Motor neuron (in vitro differentiated cells): ENCODE measurements around the gene ASB10. TPM values are rescaled to one million over a fixed set of nuclear protein-coding genes. Genes with fewer than 3 reads are reported as not detected.

ENCODE experiments used
- ATAC-seq, 8 experiments: fragments of 200-7000 bp; cut with Tn5 transposase; replicated peaks in 6 of 8; 2 replicates each; pipeline ENCODE4 v1.8.0; 2021; ENCODE audit warnings: mild to moderate bottlenecking in 8 of 8, moderate library complexity in 8 of 8
- H3K27ac ChIP-seq, 2 donors: fragments of 250-450 bp; sonication (Bioruptor Pico); 2 replicates each; pipeline ENCODE4 v1.9.0; 2021; ENCODE audit warnings: antibody characterized with exemption in 2 of 2, mild to moderate bottlenecking in 2 of 2, moderate library complexity in 1 of 2
- H3K4me1 ChIP-seq, 2 donors: fragments of 250-450 bp; sonication (Bioruptor Pico); replicated peaks in 1 of 2; 2 replicates each; pipeline ENCODE4 v1.6.1; 2021; ENCODE audit warnings: antibody characterized with exemption in 2 of 2, mild to moderate bottlenecking in 2 of 2, moderate library complexity in 1 of 2
- H3K4me3 ChIP-seq, 5 donors: fragments of 250-450 bp; sonication (Bioruptor Pico); 2 replicates each; pipeline ENCODE4 v1.9.0; 2021; ENCODE audit warnings: antibody characterized with exemption in 5 of 5, mild to moderate bottlenecking in 5 of 5, moderate library complexity in 4 of 5
- WGBS, 10 experiments: fragments of 450-650 bp; shearing (Covaris generic); methylation state at CpG; one replicate each; pipeline ENCODE4 v1.0.0; 2022; 5-methylcytosine and 5-hydroxymethylcytosine counted together
- in situ Hi-C, 9 experiments: fragments of 400-800 bp; cut with MboI; loops; one replicate each; pipeline ENCODE4 v1.15.0; 2021; ENCODE audit warnings: low sequenced_read_pairs in 9 of 9, low pct_unique_long_range_greater_than_20kb in 2 of 9; ENCODE audit not compliant: unreplicated experiment in 9 of 9
- total RNA-seq, 8 experiments: library from RNA; unstranded; fragments of 300-600 nt; gene quantifications; 2 replicates each; pipeline versions ENCODE4 v1.2.3 to v1.2.4, GENCODE V29; 2022

The ASB10 gene
- total RNA-seq, 8 experiments from 2014 or later: 0.33 to 0.56 TPM; not detected in 6

DNA sequence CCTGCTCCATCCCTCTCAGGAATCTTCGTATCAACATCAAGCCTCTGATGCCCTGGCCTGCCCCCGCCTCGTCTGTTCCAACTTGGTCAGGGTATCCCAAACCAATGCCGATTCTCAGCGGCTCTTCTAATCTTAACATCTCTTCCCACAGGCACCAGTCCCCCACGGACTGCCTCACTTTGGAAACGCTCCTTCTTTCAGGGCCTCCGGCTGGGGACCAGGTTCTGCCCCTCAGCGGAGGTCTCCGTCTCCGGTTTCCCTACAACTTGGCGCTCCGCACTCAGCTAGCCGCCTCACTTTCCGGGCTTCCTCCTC is 39.5 kb upstream of the ASB10 start:
- ATAC-seq: peak in 3 of 8 experiments; percentile 3 to 18 (median 10)
- Histone ChIP-seq H3K4me3 (peak overlapping the region; percentile 40 to 52 (median 49)), H3K4me1 (peaks cover 6 to 15% of the 10 kb centered on the region in 2 donors), H3K27ac (peak overlapping the region; percentile 11 to 12)
- 0 to 8% (median 0%) methylated on average over 2 to 8 of the region's 15 CpGs; no CpG with 5 or more reads in 2 of the 10 experiments for WGBS, 10 experiments
- in situ Hi-C loops: no loop called here

DNA sequence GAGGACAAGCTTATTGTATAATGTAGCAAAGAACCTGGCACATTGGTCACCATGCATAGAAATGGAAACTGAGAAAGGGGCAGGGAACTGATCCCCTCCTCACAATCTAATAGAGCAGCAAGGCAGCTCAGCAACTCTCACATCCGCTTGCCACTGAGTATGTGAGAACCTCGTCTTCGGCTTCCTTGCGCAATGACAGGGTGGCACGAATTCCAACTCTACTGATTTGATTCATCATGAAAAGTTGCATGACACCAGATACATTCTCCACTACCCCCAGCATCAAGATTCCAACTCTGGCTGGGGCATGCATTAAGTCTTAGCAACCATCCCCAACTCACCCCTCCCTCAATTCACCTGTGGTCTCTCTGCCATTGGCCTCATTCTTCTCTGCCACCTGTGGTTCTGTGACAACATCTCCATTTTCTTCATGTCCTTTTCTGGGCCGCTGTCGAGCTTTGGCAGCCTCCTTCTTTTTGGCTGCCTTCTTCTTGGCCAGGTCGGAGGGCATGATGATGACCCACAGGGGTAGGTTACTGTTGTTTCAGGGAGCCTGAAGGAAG is 39.0 kb upstream of the ASB10 start:
- Histone ChIP-seq H3K4me1 (peaks cover 5 to 14% of the 10 kb centered on the region in 2 donors), H3K27ac (no peak overlapping the region), H3K4me3 (peak overlapping the region; percentile 40 to 52 (median 49))
- in situ Hi-C loops: no loop called here
- 0 to 75% (median 36%) methylated on average over 1 to 6 of the region's 8 CpGs; no CpG with 5 or more reads in 1 of the 10 experiments for WGBS, 10 experiments
- no peak for ATAC-seq

DNA sequence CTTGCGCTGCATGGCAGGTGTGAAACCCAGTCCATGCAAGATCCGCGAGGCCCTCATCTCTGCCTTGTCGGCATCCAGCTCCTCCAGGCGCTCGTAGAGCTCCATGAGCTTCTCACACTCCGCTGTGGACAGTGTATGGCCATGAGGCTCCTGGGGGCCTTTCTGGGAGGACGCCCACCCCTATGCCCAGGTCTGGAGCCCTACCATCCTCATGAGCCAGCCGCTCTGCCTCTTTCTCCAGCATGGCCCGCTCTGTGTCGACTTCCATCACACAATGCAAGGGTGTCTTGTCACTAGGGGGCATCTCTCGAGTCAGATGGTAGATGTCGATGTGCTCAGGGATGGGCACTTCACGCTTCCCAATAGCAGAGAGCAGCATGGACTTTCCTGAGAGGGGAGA is 36.7 kb upstream of the ASB10 start:
- in situ Hi-C loops: no loop called here
- no peak overlapping the region for H3K4me3 ChIP-seq
- H3K27ac ChIP-seq: no peak overlapping the region
- H3K4me1 ChIP-seq: peaks cover 5 to 14% of the 10 kb centered on the region in 2 donors
- WGBS, 10 experiments: 85 to 100% (median 92%) methylated on average over 1 to 8 of the region's 14 CpGs; no CpG with 5 or more reads in 2 of the 10 experiments
- no peak for ATAC-seq

DNA sequence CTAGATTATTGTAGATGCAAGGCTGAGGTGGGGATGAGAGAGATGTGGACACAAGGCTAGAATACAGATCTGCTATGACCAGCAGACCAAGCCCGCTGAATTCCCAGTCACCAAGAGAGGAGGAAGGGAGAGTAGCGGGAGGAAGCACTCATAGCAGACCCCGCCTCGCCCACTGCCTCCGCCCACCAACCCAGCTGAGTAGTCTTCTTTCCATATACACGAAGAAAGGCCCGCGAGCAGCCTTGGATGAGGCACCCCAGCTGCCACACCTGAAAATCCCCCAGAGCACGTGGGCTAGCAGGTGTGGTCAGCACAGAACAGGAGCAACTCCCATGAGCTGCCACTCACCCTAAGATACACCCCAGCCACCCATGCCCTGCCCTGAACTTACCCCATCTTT is 31.1 kb upstream of the ASB10 start:
- Histone ChIP-seq H3K27ac (no peak overlapping the region), H3K4me3 (no peak overlapping the region), H3K4me1 (no peaks in the 10 kb centered on the region)
- in situ Hi-C loops: no loop called here
- 93 to 100% (median 98%) methylated on average over 3 to 8 of the region's 9 CpGs; no CpG with 5 or more reads in 7 of the 10 experiments for WGBS, 10 experiments
- no peak for ATAC-seq

DNA sequence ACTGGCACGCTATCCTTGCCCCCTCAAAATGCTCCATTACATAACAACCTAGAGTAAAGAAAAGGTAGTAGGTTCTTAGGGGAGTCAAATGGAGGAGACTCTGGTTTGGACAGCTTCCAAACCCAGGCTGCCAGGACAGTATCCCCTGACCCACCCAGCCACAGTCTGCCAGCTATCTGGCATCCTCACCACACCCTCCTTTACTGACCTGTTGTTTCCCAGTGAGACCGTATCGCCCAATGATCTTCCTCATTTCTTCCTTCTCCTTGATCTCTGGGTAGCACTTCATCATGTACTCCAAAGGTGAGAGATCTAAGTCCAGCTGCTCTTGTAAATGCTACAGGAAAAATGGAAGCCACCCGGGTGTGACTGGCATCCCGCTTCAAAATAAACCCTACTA is 28.3 kb upstream of the ASB10 start:
- H3K4me3 ChIP-seq: no peak overlapping the region
- no peak overlapping the region for H3K27ac ChIP-seq
- WGBS, 10 experiments: 94 to 100% (median 100%) methylated on average over 1 to 4 of the region's 5 CpGs; no CpG with 5 or more reads in 2 of the 10 experiments
- in situ Hi-C loops: no loop called here
- H3K4me1 ChIP-seq: no peaks in the 10 kb centered on the region
- no peak for ATAC-seq

DNA sequence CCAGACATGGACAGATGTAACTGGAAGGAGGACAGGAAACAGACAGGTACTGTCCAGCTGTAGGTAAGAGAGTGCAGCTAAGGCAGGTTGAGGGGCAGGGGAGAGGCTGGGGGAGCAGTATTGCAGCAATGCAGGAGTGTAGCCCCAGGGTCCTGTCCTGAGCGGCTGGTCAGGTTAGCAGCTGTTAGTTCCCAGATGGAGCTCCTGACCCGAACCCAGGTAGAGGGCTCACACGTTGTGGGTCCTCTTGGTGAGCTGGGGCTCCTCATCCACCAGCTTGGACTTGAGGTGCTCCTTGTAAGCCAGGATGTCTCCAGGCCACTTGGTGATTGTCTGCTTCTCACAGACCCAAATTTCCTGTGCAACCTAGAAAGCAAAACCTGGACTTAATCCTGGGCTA is 26.8 kb upstream of the ASB10 start:
- H3K4me1 ChIP-seq: no peaks in the 10 kb centered on the region
- ATAC-seq: no peak
- in situ Hi-C loops: no loop called here

DNA sequence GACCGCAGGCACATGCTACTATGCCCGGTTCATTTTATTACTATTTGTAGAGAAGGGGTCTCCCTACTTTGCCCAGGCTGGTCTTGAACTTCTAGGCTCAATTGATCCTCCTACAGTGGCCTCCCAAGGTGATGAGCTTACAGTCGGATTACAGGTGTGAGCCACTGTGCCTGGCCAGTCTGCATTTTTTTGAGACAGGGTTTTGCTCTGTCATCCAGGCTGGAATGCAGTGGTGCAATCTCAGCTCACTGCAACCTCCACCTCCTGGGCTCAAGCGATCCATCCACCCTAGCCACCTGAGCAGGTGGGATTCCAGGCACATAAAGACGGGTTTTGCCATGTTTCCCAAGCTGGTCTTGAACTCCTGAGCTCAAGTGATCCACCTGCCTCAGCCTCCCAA is 25.6 kb upstream of the ASB10 start:
- no peak overlapping the region for H3K27ac ChIP-seq
- no peak for ATAC-seq
- H3K4me1 ChIP-seq: no peaks in the 10 kb centered on the region
- H3K4me3 ChIP-seq: no peak overlapping the region
- in situ Hi-C loops: no loop called here
- 60 to 100% (median 96%) methylated on average over 1 to 3 of the region's 5 CpGs; no CpG with 5 or more reads in 4 of the 10 experiments for WGBS, 10 experiments

More for the DNA sequence above, 26.8 kb upstream of the ASB10 start:
- H3K27ac ChIP-seq: no peak overlapping the region
- WGBS, 10 experiments: 80 to 100% (median 82%) methylated on average over 1 to 3 of the region's 3 CpGs; no CpG with 5 or more reads in 5 of the 10 experiments
- no peak overlapping the region for H3K4me3 ChIP-seq

DNA sequence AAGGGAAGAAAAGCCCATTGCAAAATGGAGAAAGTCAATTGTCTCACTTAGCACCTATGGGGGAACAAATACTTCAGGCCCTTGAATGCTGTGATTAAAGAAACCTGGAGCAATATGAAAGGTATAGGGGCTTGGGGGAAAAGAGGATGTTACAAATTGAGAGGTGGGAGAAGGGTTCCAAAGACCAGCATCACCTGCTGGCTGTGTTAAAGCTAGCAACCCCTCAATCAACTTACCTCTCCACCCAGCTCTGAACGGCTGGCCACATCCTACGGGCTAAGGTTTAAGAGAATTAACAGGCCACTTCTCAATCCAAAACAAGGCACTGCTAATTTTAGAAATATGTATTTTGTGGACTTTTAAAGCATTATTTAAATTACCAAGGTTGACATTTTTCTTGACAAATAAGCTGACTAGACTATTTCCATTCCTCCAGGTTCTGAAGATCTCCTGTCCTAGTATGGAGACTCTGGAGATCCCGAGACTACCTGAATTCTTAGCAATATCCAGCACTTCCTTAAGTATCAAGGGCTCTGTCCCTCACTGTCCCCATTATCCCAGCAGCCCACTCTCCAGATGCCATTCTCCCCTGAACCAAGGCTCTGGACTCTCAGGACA is 24.2 kb upstream of the ASB10 start:
- in situ Hi-C loops: no loop called here
- no peak for ATAC-seq
- H3K4me1 ChIP-seq: peaks cover 5% of the 10 kb centered on the region in 2 donors
- WGBS, 10 experiments: 83 to 100% (median 95%) methylated on average over 1 to 3 of the region's 3 CpGs; no CpG with 5 or more reads in 4 of the 10 experiments
- no peak overlapping the region for H3K27ac ChIP-seq
- no peak overlapping the region for H3K4me3 ChIP-seq

DNA sequence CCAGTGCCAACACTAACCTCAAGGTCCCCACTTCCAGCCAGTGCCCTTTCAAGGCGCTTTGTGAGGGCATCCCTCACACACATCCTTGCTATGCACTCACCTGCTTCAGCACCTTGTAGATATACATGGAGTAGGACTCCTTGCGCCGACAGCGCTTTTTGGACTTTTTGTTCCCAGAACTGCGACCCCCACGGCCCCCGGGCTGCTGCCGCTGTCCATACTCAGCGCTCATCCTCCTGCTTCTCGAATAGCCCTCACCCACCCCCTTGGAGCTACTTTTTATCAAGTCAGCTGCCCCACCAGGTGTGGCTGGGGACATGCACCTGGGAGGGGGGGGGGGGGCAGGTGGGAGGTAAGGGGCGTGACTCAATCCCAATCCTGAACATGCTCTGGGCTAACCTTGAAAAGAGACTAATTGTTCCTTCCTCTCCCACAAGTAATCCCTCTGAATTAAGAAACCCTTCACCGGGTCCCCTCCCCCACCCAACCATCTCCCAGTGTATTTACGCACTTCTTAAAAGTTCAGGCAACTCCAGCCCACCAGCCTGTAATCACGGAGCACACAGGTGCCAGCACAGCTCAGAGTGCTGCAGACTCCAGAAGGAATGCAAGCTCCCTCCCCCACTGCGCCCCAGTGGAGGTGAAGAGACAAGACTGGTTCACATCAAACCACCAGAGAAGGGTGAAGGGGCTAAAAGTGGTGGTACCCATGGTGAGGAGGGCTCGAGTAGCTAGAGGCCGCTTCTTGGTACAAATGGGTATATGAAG is 23.2 kb upstream of the ASB10 start, which contains the start of gene H2BK1:
Gene H2BK1 (minus strand): TSS at position 402 of the 768 bp plus-strand sequence. CDS start 170 bp downstream, at position 232.
- ATAC-seq: no peak
- Histone ChIP-seq H3K27ac (no peak within 1 kb of the TSS), H3K4me1 (peaks cover 5% of the 10 kb centered on the region in 2 donors), H3K4me3 (no peak within 1 kb of the TSS)
- in situ Hi-C loops: no loop called here
- 29 to 100% (median 75%) methylated on average over 1 to 5 of the region's 17 CpGs; no CpG with 5 or more reads in 5 of the 10 experiments for WGBS, 10 experiments

DNA sequence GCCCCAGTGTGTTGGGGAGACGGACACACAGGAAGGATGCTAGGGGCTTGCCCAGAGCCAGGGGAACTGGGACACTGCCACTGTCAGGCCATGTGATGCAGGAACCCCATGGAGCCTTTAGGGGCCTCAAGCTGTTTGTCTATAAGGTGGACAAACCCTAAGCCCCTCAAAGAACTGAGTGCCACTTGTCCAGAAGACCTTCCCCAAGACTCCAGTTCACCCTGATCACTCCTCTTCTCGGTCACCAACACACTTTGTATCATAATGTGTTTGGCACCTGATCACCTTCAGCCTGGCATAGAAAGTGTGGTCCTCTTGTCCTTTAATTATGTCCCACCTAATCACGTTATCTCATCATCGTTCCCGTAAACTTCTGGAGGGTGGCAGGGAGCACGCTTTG is 22.5 kb upstream of the ASB10 start:
- in situ Hi-C loops: no loop called here
- H3K4me3 ChIP-seq: no peak overlapping the region
- WGBS, 10 experiments: 0 to 100% (median 82%) methylated on average over 1 to 5 of the region's 6 CpGs; no CpG with 5 or more reads in 2 of the 10 experiments
- ATAC-seq: no peak
- H3K4me1 ChIP-seq: peaks cover 5% of the 10 kb centered on the region in 2 donors
- no peak overlapping the region for H3K27ac ChIP-seq

DNA sequence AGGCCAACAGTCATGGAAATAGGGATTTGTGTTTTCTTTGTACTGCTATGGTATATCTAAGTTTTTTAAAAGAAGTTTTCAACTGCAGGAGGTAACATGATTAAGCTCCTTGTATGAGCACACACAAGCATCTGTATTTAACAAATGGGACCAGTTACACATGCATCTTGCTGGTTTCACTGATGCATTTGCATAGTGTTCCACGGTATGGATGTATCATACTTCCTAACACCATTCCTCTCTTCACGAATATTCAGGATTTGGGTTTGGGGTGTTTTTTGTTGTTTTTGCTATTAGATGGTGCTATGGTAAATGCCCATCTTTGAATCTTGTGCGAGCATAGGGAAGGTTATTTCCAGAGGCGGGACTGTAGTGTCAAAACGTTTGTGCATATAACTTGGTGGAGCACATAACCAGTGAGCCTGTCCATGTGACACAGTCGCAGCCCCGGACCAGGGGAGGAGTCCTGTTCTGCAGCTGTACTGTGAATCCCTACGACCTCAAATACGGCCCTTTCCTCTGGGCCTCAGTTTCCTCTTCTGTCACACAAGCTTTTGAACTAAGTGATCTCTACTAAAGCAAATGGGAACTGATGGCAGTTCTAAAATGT is 21.3 kb upstream of the ASB10 start:
- H3K4me3 ChIP-seq: no peak overlapping the region
- 0 to 85% (median 41%) methylated on average over 1 to 9 of the region's 9 CpGs for WGBS, 10 experiments
- H3K27ac ChIP-seq: no peak overlapping the region
- peak in 3 of 8 experiments; percentile 52 to 89 (median 86) for ATAC-seq
- peaks cover 5% of the 10 kb centered on the region in 2 donors for H3K4me1 ChIP-seq
- in situ Hi-C loops: no loop called here

DNA sequence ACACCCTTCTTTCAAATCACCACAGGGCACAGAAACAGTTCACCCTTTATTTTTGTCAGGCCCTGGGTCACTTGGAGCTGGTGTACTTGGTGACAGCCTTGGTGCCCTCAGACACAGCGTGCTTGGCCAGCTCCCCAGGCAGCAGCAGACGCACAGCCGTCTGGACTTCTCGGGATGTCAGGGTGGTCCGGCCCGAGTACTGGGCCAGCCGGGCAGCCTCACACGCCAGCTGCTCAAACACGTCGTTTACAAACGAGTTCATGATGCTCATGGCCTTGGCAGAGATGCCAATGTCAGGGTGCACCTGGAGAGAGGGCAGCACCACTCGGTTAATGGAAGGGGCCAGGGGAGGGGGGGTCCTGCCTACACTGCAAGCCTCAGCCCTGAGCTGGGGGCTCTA is 20.8 kb upstream of the ASB10 start:
- Histone ChIP-seq H3K4me1 (peaks cover 5% of the 10 kb centered on the region in 2 donors), H3K4me3 (no peak overlapping the region), H3K27ac (no peak overlapping the region)
- no peak for ATAC-seq
- in situ Hi-C loops: no loop called here
- WGBS, 10 experiments: 3 to 88% (median 80%) methylated on average over 1 to 8 of the region's 12 CpGs; no CpG with 5 or more reads in 7 of the 10 experiments

DNA sequence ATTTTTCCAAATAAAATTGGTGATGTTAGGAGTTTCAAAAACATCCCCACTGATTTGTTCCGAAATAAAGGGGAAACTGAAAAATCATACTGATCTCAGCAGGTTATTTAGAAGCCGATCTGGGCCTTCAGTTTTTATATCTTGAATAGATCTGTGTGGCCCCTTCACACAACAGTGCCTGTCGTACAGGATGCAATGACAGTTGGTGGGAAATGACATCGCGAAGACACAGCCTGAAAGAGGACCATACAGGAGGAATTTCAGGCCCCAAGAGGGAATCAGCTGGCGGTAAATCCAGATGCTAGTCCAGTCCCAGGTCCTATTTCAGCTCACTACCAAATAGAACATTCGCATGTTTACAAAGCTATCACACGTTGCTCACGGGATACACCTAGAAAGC is 20.3 kb upstream of the ASB10 start:
- ATAC-seq: no peak
- WGBS, 10 experiments: 51 to 79% (median 64%) methylated on average over 2 to 7 of the region's 9 CpGs; no CpG with 5 or more reads in 1 of the 10 experiments
- Histone ChIP-seq H3K4me1 (peaks cover 5% of the 10 kb centered on the region in 2 donors), H3K27ac (no peak overlapping the region), H3K4me3 (no peak overlapping the region)
- in situ Hi-C loops: no loop called here
